ENCODE results near the gene CHEK1.

DNA sequence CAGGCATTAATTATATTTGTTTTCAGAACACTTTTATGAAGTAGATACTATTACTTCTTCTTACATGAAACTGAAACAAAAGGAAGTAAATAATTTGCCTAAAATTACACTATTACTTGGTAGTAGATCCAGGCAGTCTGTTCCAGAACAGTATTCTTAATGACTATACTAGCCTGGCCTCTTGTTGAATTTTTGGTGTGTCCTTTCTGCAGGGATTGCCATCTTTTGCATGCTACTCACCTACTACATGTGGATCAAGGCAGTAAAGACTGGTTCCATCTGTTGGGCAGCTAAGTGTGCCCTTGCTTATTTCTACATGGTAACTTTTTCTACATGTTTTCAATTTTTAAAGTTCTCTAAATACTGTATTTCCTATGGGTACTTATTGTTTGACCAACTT is 19.5 kb upstream of the CHEK1 start:
- no peak for TF ChIP-seq CTCF (IDR thresholded peaks at IDR 0.05)
- no peak for TF ChIP-seq POLR2A (IDR thresholded peaks at IDR 0.05)

All from right lobe of liver (tissue), 4 donors.